Stimulated activated CD8-positive, alpha-beta memory T cell treated with anti-CD3 and anti-CD28 coated beads, Interleukin-7, amount 100 ng/mL, for 24 hours (primary cell): ENCODE data around the gene RAMACL.
"Not testable (repeated sequence)": the region's sequence is repeated elsewhere in the genome, so short reads cannot be mapped to it uniquely, and the experiment has no call there.

Experiments used
- DNase-seq: peaks from one replicate; pipeline ENCODE4 v3.0.0-alpha.2; 2020; ENCODE audit warnings: low read depth

The RAMACL gene

DNA sequence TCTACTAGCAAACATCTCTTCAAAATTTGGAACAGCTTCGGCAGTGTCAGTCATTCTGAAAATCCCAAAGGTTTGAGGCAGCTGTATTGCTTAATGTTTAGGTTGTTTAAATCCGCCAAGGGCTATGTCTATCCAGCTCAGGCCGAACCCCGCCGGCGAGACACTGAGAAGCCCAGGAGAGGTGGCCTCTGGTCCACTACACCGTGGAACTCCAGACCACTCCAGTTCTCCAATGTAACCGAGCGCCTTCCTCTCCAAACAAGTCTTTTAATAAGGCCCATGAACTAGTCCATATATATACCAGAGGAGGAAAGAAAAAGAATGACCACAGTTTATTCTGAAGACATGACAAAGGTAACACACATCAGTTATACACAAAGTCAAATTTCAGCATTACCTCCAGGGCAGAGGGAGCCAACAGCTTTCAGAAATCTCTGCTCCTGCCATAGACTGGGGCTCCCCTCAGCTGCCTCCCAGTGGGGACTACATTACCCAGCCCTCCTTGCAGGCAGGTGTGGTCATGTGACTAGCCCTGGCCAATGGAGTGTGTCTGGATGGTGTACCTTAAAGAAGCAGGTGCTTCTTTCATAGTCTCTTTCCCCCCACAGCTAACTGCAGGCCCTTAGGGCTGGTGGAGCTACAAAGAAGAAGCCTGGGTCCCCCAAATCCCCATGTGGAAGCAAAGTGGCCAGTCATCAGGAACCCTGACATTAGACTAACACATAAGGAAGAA lies at the start of gene RAMACL:
Gene RAMACL (minus strand): TSS at position 255 of the 733 bp plus-strand sequence. CDS start 201 bp downstream, at position 54.
- DNase-seq, result peak; percentile 3

- DNase-seq, result no peak
These were observed 48.8 kb upstream of the RAMACL start for GRCh38 chr6:166635013-166635970.

DNA sequence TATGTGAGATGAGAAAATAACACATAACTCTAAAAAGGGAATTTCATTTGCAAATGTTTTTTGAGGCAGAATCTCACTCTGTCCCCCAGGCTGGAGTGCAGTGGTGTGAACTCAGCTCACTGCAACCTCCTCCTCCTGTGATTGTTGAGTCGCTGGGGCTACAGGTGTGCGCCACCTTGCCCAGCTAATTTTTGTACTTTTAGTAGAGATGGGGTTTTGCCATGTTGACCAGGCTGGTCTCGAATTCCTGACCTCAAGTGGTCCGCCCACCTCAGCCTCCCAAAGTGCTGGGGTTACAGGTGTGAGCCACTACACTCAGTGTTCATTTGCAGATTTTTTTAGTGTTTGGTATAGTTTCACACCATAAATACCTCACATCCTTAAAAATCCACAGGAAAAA lies 48.1 kb upstream of the RAMACL start:
- DNase-seq, result not testable (repeated sequence)

DNA sequence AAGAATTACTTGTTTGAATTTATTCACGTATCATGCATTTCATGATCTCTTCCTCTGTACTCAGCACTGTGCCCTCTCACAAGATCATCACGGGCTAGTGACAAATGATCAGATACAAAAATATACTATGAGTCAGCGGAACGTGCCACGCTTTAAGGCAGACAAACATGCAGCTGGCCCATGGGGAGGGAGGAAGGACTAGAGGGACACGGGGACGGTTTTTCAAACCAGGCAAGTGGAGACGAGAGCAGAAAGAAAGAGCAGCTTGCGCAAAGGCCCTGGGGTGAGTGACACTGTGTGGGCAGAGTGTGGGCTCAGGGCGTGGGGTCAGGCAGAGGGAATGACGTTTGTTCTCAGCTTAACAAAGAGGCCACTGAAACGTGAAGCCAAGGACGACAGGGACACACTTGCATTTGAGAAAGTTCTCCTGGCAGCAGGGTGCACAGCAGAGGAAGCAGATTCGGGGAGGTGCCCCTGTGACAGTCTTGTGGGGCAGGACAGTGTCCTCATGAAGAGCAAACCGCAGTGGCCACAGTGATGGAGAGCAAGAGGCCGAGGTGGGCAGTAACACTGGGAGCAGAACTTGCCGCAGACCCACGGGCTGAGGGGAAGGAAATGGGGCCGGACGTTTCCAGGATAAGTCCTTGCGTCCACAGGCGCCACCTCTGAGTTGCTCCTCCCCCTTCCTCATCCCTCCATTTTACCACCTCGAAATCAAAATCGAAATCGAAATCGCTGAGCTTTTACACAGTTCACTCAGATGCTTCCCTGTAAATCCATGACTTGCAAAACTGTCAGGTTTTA lies 47.5 kb upstream of the RAMACL start:
- DNase-seq, result no peak

GRCh38 chr6:166632731-166633130 lies 46.3 kb upstream of the RAMACL start:
- no peak for DNase-seq

GRCh38 chr6:166630462-166630861 lies 44.0 kb upstream of the RAMACL start:
- no peak for DNase-seq

DNA sequence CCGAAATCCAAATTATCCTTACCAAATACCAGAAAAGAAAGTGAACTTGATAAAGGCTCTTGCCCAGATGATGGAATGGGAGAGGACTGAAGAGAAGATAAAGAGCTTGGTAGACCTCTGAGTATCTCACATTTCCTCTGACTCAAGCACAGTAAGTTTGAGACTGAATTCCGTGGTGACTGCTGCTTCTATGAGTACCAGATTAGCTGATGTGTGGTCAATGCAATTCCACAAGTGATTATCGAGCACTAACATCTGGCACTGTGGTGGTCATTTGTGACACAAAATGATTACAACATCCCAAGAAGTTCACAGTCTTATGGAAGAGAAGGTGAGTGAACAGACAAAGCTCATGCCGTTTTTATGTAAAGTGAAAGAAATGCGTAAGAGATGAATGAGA lies 43.1 kb upstream of the RAMACL start:
- DNase-seq, result no peak

DNA sequence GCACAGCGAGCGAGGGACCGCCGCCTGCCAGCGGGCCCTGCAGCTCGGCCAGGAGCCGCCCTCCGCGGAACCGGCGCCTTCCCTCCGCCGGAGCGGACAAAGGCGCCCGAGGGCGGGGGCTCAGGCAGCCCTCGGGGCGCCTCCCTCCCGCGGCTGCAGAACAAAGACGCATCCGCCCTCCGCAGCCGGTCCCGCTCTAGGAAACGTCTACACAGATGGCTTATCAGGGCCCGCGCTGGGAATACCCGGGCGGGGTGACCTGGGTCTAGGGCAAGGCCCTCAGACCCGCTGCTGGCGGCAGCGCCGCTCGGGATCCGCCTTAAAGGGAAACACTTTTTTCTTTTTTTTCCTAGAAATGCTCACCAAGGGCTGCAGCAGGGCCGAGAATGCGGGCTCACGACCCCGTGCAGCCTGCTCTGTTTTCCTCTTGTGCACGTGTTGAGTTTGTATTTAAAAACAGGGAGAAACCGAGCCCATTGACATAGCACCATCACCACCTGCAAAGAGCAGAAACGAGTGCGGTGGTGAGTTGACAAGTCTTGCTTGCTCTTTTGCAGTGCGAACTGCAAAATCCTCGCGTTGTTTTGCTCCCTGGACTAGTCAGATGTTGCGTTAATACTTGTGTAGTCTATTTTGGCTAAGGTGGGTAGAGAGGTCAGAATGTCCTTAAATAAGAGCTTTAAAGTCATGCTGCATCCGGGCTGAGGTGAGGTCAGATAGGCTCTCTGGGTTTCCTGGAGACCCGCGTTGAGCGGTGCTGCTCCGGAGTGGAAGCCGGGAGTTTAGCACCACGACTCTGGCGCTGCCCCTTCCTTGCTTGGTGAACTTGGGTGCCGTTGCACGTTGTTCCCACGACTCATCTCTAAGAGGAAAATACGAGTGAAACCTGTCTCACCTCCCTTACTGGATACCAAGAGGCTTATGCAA lies 41.7 kb upstream of the RAMACL start:
- DNase-seq, result no peak

DNA sequence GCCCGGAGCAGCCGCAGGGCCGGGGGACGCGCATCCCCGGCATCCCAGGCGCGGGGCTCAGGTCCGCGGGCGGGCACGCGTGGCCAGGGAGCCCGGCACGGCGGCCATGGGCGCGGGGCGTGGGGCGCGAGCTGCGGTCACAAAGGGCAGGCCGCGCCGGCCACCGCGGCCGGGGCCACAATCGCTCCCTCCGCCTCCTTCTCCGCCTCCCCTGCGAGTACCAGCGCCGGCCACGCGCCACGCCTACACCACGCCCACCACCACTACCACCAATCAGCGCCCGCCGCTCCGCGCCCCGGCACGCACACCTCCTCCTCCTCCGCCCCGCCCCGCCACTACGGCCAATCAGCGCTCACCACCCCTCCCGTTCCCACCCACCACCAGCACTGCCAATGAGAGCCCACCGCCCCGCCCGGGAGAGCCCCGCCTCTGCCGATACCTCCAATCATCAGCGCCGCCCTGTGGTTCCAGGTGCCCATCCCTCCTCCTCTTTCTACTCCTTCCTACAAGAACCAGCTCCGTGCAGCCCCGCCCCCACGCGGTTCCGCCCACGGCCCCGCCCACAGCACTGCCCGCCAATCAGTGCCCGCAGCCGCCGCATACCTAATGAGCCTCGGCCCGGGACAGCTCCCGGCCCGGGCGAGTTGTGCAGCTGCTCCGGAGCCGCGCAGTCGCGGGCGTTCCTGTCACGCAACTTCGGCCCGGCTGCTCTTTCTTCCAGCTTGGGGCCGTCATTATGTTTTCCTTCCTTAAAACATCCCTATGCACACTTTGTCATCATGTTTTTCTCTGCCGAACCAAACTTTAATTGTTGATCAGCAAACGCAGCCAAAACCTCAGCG lies 40.8 kb upstream of the RAMACL start, which contains the start of gene RPS6KA2:
Gene RPS6KA2 (minus strand): TSS at position 219 of the 842 bp plus-strand sequence. CDS start 232 bp downstream, outside the sequence.
- DNase-seq, result peak; percentile 99

GRCh38 chr6:166626177-166627032 lies 39.9 kb upstream of the RAMACL start:
- DNase-seq, result no peak

DNA sequence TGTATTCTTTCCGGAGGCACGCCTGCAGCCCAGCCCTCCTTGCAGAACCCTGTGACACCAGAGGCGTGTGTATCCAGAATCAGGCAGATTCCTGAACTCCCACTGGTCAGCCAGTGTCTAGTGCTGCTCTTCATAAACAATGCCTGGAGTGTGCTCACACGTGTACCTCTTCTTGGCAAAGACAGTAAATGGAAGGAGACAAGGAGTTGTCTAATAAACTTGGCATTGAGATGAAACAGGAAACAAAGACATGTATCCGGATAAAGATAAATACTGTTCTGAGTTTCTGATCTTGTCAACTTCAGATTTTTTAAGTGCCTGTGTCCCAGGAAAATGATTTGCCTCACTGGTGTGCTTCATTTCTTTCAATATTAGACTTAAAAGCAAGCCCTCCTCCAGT lies 38.9 kb upstream of the RAMACL start:
- DNase-seq, result no peak

DNA sequence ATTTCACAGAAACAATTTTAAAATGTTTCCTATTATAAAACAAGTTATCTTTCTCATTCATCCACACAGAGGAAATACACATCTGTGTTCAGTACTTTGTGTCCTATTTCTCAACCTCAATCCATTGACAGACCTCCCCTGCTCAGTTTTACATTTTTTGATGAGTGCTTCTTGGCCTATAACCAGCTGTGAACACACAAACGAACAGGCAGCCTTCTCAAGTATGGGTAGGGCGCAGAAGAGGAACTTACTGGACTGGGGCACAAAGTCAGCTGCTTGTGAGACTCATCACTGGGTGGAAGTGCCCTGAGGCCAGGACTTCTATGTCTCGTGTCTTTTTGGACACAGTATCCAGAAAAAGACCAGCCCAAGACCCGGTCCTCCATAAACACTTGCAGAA lies 37.8 kb upstream of the RAMACL start:
- DNase-seq, result no peak

DNA sequence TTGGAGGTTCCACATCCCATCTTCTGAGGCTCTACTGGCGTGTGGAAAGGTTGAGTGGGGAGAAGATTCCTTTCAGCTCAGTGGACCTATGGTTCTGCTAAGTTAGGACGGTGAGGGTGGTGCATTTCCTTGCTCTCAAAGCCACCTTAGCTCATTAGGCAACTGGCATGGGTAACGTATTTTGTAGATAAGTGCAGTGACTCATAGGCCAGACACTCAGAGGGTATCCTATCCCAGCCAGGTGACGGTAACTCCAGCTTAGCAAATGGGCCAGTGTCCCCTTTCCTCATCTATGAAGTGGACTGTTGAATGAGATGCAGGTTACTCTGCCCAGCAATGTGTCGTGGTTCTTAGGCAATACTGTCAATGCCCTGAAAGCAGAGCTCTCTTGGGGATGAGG lies 36.8 kb upstream of the RAMACL start:
- no peak for DNase-seq

GRCh38 chr6:166621114-166621540 lies 34.6 kb upstream of the RAMACL start:
- no peak for DNase-seq

GRCh38 chr6:166620478-166621113 lies 34.1 kb upstream of the RAMACL start:
- DNase-seq, result no peak

DNA sequence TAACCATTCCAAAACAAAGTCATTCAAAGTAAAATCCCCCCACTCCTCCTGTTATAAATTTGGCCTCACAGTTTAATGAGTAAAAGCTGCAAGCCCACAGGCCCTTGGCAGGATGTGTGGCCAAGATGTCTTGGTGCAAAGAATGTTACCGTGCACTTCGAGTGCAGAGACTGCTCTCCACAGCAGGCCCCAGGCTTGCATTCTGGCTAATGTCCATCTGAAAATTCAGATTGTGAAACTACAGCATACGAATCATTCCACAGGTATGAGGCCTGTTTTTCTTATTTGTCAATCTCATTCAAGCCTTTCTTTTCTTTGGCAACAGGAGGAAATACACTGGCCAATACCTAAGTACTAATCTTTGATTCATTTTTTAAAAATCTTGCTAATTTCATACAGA lies 33.4 kb upstream of the RAMACL start:
- DNase-seq, result no peak

DNA sequence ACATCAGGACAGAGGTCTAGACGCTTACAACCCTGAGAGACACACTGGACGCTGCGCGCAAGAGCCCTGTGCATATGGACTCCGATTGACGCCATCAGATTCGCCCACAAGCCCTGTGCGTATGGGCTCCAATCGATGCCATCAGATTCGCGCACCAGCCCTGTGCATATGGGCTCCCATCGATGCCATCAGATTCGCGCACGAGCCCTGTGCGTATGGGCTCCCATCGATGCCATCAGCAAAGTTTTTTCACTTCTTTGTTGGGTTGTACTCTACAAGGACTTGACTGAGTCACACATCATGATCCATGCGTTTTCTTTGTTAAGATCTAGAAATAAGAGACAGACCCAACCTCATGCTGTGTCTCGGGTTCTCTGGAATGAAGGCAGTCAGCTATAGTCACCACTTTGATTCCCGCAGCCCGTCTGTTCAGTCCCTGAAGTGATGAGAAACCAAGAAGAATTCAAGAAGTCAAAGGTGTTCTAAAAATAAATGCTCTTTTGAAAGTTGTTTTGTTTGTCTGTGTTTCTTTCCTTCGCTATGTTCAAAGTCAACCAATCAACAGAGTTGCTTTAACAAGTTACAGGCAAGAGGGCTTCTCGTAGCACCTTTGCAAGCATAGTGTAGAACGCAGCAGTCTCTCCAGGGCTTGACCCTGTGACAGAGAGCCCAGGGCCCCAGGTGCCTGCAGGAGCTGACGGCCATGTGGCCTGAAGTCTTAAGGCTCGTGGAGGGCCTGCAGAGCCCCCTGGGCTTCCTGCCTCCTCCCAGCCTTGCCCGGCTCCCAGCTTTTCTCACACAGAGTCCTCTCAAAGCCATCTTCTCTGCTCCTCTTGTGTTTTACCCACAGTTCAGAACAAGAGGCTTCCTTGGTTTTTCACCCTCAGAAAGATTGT lies 32.6 kb upstream of the RAMACL start:
- DNase-seq, result no peak
